GM20000 (cell line): ENCODE data around the gene S100PBP.

Source experiments
- DNase-seq: peaks from one replicate; pipeline ENCODE4 v3.0.0; 2012; ENCODE audit warnings: low spot score
- TF ChIP-seq, protein P1 (sequence below): IDR thresholded peaks from 2 replicates; pipeline ENCODE4 v1.5.1; 2012; ENCODE audit warnings: mild to moderate bottlenecking, control low read depth; ENCODE audit errors: extremely low read depth, missing control alignments

S100PBP gene

DNA sequence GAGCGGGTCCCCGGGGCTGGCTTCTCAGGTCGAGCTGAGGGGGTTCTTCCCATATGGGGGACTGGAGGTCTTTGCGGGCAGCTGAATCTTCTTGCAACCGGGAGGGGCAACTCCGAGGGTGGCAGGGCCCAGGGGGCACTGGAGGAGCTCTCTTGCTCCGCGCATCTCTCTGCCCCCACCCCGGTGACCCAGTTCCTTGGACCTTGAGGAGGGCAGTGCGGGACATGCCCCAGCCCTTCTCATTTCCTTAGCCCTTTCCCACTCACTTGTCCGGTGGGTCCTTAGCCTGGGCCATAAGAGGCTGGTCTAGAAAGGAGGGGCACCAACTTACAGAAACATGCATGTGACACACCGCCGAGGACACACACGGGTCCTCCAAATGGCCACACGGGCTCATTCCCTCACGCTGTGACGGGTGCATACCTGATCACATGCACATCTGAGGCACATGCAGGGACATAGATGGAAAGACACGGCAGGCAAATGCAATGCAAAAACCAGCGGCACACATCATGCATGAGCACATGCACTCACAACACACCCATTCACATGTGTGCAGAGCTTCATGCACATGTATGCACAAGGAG lies 69.5 kb downstream of the S100PBP start:
- TF ChIP-seq, protein P1, sequence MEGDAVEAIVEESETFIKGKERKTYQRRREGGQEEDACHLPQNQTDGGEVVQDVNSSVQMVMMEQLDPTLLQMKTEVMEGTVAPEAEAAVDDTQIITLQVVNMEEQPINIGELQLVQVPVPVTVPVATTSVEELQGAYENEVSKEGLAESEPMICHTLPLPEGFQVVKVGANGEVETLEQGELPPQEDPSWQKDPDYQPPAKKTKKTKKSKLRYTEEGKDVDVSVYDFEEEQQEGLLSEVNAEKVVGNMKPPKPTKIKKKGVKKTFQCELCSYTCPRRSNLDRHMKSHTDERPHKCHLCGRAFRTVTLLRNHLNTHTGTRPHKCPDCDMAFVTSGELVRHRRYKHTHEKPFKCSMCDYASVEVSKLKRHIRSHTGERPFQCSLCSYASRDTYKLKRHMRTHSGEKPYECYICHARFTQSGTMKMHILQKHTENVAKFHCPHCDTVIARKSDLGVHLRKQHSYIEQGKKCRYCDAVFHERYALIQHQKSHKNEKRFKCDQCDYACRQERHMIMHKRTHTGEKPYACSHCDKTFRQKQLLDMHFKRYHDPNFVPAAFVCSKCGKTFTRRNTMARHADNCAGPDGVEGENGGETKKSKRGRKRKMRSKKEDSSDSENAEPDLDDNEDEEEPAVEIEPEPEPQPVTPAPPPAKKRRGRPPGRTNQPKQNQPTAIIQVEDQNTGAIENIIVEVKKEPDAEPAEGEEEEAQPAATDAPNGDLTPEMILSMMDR, result no peak
- DNase-seq, result no peak

DNA sequence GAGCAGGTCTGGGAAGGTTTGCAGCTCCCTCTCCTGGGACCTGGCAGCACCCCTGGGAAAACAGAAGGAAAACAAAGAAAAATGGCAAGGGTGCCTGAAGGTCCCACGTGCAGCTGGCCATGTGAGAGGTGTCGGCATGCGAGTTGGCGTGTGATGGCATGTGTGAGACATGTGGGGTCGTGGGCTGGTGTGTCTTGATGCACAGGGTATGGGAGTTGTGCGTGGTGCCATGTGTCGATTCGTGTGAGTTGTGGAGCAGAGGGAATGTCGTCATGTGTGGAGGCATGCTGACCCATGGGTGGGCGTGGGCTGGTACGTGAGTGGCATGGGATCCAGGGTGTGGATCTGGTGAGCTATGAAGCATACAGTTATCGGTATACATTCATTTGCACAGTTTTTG lies 70.2 kb downstream of the S100PBP start:
- TF ChIP-seq, protein P1, result no peak
- DNase-seq, result no peak

DNA sequence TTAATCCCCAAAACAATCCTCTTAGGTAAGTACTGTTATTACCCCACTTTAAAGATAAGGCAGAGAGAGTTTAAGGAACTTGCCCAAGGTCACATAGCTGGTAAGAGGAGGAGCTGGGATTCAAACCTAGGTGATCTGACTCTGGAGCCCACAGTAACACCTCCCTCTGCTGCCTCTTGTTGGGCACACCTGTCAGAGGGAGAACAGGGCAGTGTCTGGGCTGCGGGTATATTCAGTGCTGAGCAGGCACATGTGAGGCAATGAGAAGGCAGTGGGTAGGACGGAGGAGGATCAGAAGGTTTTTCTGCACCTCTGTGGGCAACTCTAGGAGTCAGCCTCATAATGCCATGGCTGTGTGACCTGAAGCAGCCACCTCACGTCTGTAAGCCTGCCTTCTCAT lies 70.7 kb downstream of the S100PBP start:
- no peak for DNase-seq
- TF ChIP-seq, protein P1, result no peak

DNA sequence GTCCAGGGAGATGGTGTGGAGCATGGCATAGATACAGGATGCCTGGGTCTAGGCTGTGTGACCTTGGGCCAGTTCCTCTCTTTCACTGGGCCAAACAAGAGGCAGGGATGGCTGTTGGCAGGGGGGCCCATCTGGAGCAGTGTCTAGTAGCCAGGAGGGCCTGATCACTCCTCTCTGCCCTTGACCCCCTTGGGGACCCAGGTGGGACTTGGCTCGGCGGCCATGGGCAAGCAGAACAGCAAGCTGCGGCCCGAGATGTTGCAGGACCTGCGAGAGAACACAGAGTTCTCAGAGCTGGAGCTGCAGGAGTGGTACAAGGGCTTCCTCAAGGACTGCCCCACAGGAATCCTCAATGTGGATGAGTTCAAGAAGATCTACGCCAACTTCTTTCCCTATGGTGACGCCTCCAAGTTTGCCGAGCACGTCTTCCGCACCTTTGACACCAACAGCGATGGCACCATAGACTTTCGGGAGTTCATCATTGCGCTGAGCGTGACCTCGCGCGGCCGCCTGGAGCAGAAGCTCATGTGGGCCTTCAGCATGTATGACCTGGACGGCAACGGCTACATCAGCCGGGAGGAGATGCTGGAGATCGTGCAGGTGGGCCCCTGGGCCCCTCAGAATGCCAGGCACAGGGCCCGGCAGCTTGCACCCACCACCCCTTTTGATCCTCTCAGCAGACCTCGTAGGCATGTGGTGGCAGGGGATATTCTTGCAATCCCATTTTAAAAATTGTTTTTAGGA lies 71.4 kb downstream of the S100PBP start:
- DNase-seq, result no peak

DNA sequence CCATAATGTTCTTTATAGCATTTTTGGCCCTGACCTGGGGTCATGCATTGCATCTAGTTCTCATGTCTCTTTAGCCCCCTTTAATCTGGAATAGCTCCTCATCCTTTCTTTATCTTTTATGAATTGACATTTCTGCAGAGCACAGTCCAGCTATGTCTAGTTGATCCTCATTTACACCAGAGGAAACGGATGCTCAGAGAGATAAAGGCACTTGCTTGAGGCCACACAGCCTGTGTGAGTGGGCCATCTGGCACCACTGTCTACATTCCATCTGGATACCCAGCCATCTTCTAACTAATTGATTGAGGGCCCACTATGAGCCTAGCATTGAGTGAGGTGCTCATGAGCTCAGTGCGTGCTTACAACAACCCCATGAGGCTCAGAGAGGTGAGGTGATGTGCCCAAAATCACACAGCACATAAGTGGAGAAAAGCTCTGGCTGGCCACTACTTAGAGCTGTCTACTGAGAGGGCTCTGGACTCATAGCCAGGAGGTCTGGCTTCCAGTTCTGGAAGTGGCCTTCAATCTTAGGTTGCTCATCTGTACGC lies 72.4 kb downstream of the S100PBP start:
- TF ChIP-seq, protein P1, result no peak

More for the DNA sequence above, 71.4 kb downstream of the S100PBP start:
- TF ChIP-seq, protein P1, result no peak

DNA sequence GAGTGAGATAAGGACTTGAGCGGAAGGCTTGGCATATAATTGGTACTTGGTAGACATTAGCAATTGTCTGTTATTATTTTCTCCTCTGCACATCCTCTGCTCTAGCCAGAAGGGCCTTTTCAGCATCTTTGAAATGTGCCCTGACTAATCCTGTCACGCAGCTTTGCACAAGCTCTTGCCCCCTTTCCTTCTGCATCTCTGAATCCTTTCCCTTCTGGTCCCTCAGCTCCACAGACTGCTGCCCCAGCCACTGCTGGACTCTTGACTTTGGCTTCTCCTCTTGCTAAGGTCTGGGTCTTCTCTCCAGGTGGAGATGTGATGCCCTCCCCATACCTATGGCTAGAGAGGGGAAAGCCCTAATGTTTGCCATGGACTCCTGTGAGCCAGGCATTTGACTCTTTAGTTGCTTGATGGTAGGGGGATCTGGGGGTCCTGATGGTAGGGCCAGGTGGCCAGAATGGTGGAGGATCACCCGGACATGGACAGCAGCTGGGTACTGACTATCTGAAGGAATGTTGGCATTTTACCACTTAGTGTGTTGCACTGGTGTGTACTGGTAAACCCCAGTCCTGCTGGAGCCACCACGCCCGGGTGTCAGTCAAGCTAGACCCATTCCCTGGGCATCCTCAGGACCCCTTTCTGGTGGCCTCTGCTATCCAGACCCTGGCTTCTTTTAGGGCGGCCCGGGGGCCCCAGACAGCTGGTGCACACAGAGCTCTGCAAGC lies 73.2 kb downstream of the S100PBP start:
- no peak for DNase-seq
- TF ChIP-seq, protein P1, result no peak

More for the DNA sequence above, 72.4 kb downstream of the S100PBP start:
- no peak for DNase-seq

DNA sequence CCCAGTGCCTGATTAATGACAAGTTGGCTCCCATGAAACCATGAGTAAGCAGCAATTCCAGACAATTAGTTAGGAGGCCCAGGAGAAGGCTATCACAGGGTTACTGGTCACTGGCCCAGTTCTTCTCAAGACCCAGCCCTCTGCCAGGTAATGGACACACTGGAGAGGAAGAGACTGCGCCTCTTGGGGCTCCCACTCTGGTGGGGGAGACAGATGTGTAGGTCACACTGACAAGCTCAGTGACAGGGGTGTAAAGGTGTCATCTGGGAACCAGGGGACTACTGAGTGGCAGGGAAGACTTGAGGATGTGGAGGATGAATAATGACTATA lies 73.8 kb downstream of the S100PBP start:
- TF ChIP-seq, protein P1, result no peak
- no peak for DNase-seq
